Measurements from ENCODE around the gene ARHGEF28.

ARHGEF28 gene, protein sequence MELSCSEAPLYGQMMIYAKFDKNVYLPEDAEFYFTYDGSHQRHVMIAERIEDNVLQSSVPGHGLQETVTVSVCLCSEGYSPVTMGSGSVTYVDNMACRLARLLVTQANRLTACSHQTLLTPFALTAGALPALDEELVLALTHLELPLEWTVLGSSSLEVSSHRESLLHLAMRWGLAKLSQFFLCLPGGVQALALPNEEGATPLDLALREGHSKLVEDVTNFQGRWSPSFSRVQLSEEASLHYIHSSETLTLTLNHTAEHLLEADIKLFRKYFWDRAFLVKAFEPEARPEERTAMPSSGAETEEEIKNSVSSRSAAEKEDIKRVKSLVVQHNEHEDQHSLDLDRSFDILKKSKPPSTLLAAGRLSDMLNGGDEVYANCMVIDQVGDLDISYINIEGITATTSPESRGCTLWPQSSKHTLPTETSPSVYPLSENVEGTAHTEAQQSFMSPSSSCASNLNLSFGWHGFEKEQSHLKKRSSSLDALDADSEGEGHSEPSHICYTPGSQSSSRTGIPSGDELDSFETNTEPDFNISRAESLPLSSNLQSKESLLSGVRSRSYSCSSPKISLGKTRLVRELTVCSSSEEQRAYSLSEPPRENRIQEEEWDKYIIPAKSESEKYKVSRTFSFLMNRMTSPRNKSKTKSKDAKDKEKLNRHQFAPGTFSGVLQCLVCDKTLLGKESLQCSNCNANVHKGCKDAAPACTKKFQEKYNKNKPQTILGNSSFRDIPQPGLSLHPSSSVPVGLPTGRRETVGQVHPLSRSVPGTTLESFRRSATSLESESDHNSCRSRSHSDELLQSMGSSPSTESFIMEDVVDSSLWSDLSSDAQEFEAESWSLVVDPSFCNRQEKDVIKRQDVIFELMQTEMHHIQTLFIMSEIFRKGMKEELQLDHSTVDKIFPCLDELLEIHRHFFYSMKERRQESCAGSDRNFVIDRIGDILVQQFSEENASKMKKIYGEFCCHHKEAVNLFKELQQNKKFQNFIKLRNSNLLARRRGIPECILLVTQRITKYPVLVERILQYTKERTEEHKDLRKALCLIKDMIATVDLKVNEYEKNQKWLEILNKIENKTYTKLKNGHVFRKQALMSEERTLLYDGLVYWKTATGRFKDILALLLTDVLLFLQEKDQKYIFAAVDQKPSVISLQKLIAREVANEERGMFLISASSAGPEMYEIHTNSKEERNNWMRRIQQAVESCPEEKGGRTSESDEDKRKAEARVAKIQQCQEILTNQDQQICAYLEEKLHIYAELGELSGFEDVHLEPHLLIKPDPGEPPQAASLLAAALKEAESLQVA (N-terminal part only)

DNA sequence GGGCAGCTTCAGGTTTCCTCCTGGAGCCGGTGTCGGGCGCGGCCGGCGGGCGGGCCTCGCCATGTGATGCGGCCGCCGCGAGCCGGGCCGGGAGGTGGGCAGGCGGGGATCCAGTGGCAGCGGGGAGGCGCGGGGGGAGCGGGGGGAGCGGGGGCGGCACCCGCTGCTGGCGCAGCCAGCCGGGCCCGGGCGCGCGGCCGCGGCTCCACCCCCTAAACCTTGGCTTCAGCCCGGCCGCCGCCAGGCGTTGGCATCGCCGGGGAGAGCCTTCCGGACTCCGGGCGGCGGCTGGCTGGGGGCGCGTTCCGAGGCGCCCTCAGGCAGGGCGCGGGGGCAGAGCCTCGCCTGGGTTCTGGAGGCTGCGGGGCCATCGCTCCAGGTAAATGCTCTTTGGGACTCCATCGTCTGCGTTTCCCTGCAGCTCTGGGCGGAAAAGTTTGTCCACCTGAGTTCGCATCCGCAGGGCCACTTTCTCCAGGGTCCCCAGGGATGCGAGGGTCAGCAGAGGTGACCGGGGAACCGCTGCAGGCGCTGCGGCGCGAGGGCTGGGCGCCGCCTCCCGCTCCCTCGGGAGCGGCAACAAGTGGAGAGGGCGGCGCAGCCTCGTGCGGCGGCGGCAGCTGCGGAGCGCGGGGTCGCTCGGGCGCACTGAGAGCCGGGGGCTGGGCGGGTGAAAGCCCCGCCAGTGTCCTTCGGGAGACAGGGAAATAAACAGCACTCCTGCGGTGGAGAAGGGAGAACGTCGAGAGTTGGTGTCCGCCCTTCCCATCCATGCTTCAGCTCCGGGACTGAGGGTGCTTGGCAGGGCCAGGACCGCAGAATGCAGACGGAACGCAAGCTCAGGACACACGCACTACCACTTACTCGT is at the start of gene ARHGEF28:
ARHGEF28 (plus strand) TSS at position 253 of the 868 bp plus-strand sequence. CDS start 58,656 bp downstream, outside the sequence.
- DNase-seq: peak; percentile 63

DNA sequence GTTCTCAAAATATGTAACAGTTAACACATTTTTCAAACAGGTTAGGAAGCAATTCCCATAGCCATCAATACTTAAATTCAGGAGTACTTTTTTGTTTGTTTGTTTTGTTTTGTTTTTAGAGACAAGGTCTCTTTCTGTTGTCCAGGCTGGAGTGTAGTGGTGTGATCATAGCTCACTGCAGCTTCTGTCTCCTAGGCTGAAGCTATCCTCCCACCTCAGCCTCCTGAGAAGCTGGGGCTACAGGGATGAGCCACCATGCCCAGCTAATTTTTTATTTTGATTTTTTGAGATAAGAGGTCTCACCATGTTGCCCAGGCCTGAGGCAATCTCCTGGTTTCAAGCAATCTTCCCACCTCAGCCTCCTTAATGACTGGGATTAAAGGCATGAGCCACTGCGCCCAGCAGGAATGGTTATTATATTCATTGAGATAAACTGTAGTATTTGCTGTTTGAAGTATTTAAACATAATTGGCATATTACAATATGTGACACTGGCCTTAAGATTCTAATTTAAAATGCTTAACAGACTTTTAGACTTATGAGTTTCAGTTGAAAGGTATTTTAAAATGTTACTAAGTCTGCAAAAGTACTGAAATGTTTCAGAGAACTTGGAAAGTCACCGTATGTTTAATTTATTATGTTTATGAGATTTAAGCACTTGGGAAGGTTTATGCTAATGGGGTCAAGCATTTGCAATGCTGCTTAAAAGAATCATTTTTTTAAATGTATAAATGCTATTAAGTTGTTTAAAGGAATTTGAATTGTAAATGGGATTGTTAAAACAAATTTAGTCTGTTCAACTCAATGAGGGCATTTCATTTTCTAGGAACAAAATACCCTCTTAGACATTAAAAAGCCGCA is 43.5 kb upstream of the ARHGEF28 start:
- DNase-seq: no peak

DNA sequence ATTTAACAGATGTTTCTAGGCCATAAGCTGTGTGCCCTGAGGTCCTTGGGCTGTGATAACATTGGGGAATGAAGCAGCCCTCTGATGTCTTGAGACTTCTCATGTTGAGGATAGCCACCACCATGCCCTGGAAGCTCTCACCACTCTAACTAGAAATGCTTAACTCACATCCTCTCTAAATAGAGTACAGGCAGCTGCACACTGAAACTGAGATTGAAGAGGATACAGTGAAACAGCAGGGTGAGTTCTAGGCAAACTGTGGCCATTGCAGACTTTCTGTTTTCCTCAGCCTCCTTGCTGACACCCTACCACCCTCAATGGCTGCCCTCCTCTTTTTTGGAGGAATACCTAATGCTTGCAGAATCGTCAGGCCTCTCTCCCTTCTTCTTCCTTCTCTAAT is 38.1 kb upstream of the ARHGEF28 start:
- no peak for DNase-seq

DNA sequence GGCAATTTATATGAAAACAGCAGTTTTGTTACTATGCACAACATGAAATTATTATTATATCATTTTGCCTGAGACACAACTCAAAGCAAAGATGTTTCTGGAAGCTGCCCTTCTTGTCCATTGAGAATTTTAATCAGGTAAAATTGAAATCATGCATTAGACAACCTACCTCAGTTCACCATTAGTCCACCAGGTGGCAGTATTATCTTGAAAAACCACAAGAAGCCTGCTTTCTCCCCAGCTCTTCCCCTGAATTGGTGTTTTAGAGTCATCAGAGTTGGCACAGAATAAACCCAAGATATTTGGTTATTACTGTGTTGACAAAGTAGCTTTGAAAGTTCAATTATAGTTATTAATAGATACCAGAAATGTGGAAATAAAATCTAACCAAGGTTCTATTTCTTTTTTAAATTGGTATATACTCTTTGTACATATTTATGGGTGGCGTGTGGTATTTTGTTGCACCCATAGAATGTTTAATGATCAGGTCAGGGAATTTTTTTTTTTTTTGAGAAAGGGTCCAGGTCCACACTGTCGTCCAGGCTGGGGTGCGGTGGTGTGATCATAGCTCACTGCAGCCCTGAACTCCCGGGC is 34.8 kb upstream of the ARHGEF28 start:
- DNase-seq: peak; percentile 27

DNA sequence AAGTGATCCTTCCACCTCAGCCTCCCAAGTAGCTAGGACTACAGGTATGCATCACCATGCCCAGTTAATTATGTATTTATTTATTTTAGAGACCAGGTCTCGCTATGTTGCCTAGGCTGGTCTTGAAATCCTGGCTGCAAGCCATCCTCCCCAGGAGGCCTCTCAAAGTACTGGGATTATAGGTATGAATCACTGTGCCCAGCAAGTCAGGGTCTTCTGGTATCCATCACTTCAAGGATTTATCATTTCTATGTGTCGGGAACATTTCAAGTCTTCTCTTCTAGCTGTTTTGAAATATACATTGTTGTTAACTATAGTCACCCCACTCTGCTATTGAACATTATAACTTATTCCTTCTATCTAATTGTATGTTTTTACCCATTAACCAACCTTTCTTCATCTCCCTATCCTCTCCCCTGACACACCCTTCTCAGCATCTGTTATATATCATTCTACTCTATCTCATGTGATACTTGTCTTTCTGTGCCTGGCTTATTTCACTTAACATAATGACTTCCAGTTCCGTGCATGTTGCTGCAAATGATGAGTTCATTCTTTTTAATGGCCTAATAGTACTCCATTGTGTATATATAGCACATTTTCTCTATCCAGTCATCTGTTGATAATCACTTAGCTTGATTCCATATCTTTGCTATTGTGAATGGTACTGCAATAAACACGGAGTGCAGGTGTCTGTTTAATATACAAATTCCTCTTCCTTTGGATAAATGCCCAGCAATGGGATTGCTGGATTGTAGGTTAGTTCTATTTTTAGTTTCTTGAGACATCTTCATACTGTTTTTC is 34.1 kb upstream of the ARHGEF28 start:
- no peak for DNase-seq

DNA sequence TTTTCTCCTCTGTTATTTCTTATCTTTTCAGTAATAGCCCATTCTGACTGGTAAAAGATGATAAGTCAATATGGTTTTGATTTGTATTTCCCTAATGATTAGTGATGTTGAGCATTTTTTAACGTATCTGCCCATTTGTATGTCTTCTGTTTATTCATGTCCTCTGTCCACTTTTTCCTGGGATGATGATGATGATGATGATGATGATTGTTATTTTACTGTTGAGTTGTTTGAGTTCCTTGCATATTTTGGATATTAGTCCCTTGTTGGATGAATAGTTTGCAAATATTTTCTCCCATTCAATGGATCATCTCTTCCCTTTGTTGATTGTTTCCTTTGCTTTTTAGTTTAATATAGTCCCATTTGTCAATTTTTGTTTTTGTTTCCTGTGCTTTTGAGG is 33.4 kb upstream of the ARHGEF28 start:
- DNase-seq: no peak

DNA sequence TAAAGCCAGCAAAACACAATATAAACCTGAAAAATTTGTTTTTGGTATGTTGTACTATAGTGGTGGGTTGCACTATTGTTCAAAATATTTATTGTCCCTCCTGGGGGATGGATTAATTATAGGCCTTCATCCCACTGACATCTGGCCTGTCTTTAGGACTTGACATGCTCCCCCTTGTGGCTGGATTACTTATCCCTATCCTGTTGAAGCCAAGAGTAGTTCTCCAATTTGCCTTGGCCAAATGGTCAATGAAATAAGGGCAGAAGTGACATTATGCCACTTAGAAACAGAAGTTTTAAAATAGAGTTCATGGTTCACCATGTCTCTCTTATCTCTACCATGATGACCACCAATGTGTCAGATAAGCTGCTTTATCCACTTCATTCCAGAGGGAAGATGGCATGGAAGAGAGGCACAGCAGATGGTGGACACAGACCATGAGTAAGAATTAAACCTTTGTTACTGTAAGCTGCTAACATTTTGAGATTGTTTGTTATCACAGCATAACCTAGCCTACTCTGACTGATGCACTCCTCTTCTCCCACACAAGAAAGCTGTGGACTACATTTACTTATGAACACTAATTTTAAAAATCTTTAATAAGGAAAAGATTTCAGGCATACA is 29.2 kb upstream of the ARHGEF28 start:
- DNase-seq: no peak

DNA sequence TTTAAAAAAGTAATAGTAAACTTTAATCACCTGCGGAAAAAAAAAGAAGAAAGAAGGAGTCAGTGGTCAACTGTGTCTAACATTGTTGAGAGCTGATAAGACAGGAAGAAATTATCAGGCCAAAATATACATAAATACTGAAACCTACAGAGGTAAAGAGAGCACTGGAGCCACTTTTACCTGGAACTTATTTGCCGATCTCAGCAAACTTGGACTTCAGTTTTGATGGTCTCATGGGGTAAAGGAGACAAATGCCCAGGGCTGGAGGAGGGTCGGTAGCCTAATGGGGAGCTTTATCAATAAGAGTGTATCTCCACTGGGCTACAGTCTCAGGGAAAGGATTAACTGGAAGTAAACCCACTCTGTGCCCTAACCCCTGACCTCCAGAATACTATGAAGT is 26.6 kb upstream of the ARHGEF28 start:
- DNase-seq: no peak

DNA sequence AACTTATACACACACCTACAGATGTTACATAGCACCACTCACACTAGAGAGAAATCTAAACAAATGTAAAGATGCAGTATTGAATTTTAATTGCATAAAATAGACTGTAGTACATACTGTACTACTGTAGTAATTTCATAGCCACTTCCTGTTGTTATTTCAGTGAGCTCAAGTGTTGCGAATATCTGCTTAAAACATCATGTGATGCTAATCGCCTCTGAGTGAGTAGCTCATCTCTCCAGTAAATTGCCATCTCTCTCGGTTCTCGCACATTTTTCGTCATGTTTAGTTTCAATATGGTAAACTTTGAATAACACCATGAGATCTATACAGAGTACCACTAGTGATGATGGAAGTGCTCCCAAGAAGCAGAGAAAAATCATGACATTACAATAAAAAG is 22.0 kb upstream of the ARHGEF28 start:
- no peak for DNase-seq

DNA sequence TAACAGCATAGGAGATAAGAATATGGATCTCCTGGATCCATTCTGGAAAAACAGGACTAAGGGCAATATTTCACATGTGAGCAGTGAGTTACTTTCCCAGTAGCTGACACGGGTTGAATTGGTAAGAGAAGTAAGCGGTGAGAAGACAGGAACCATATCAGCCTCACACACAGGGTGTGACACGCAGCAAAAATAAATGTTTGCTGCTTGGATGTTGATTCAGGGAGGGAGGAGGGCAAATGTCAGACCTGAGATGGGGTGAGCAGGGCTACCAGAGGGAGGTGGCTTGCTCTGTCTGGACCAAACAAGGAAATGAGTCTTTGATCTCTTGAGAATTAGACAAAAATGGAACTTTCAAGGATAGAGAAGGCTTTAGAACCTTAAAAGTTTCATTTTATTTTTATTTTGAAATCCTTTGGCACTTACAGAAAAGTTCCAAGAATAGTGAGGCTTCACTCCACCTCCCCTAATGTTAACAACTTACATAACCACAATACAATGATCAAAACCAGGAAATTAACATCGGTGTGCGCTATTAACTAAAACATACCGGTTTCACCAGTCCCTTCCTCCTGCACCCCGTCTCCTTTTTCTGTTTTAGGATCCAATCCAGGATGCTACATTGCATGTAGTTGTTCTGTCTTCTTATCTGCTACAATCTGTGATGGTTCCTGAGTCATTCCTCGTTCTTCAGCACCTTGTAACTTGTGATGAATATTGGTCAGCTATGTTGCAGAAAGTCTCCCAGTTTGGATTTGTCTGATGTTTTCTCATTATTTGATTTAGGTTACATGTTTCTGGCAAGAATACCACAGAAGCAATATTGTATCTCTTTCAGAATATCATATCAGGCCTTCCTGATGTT is 20.5 kb upstream of the ARHGEF28 start:
- DNase-seq: no peak

DNA sequence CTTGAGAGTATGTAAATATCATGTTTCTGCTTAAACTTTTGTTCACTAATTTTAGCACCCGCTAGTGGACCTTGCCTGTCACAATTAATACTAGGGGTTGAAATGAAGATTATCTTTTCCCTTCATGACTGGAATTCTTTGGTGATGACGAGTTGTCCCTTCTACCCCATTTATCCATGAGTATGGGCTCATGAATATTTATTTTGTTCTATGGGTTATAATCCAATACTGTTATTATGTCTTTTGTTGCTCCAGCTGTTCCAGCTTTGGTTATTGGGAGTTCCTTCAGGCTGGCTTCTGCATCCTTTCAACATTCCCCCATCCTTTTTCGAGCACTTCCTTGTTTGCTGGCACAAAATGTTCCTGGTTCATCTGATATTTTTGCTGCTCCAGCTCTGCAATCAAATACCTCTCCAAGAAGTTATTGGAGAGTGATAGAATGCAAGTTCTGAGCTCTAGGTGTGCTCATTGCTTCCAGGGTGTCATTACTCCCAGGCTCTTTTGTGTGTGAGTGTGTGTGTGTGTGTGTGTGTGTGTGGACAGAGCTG is 19.7 kb upstream of the ARHGEF28 start:
- DNase-seq: no peak

DNA sequence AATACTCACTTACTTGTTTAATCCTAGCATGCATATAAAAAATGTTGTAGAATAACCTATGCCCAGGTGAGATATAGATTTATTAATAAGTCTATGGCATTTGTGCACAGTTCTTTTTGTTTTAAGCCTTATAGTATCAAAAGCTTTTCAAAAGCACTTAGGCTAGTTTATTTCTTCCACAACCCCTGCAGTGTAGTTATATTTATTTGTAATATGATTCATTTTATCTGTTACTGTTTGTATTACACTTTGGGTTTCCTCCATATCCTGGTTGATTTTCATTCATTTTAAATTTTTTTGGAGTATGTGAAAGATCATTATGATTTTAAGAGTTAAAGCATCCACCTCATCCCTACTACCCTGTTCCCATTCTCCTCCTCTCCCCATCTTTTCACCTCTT is 18.8 kb upstream of the ARHGEF28 start:
- no peak for DNase-seq

DNA sequence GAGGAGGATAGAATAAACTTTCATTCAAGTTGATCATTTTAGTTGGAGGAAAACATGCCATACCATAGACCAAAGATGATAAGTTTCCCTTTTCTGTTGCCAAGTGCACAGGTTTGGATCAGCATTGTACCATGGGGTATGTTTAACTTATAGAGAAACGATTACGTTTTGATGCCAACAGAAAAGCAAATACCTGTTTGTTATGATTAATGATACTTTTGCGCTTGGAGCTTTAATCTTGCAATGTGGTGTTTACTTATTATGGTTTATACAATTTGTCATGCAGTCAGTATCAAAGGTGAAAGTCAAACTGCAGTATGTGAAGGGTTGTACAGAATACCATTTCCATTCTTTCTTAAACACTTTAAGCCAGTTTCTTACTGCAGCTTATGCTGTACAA is 13.2 kb upstream of the ARHGEF28 start:
- DNase-seq: no peak

DNA sequence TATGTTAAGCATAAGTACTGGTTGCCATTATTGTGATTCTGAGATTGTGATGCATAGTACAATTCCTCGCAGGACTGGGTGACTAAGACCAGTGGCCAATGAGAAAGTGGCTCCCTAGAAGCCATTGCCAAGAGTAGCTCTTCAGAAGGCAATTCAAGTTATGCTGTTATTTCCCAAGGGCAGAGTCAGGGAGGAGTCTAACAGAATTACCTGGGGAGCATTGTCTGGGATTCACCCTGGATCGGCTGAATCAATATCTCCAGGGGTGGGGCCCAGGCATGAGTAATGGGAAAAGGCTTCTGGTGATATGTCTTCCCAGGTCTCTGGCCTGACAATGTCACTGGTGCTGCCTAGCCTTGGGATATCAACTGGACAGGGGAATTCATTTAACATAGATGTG is 10.9 kb upstream of the ARHGEF28 start:
- no peak for DNase-seq

DNA sequence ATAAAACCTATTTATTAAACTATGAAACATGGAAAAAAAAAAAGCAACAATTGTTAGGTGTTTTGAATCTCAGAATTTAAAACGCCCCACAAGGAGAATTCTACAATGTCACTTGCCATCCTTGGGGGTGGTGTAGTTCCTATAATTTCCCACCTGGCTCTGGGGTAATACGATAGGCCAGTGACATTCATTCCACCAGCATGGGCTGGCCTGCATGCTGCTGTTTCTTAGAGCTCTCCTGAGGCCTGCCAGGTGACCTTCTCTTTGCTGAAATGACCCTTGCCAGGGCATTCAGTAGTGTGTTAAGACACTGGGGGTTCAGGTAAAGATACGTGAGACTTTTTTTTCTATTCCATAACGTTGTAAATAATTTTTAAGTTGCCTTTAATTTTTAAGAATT is 10.0 kb upstream of the ARHGEF28 start:
- no peak for DNase-seq

DNA sequence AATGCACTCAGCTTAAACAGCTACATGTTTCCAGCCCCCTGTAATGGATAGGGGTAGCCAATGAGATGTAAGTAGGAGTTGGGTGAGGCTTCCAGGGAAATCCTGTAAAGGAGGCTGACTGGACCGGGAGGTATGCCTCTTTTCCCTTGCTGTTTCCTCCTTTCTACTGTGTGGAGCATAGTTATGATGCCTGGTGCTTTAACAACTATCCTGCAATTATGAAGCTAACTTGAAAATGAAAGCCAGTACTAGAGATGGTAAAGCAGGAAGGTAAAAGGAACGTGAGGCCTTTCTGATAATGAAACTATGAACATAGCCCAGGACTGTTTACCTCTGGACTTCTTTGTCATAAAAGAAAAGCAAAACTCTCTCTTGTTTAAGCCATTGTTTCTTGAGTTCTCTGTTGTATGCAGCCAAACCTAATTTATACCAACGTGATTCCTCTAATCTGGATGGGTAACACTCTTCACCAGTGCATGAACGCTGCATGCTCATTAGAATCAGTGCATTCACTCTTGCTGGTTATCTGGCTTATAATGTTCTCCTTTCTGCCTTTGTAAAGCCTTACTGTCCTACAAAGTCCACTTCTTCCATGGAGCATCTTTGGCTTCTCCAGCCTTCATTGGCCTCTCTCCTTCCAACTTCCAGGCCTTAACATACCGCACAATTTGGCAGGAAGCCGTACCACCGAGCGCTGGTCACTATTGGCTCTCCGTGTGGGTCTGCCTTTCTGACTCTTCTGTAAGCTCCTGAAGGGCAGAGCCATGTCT is 8.3 kb upstream of the ARHGEF28 start:
- no peak for DNase-seq

All from right hindlimb (tissue), 1 donor.